NB4 (cell line): Measurements from ENCODE around the gene NR5A1.

Experiments used
- DNase-seq: peaks from one replicate; pipeline ENCODE4 v3.0.0; 2010; ENCODE audit warnings: low read depth
- H3K4me3 ChIP-seq: one replicate; pipeline ENCODE4 v1.5.1; 2011; ENCODE audit warnings: mild to moderate bottlenecking, low read depth, low read length, moderate library complexity
- CTCF ChIP-seq: IDR thresholded peaks from one replicate; pipeline ENCODE4 v1.5.1; 2012; ENCODE audit warnings: low read depth, low read length
- MYC ChIP-seq: IDR thresholded peaks from 2 replicates; pipeline ENCODE4 v1.6.1; 2011; ENCODE audit warnings: low read depth, low read length
- POLR2A ChIP-seq: IDR thresholded peaks from 2 replicates; pipeline ENCODE4 v1.6.1; 2011; ENCODE audit warnings: mild to moderate bottlenecking; ENCODE audit not compliant: insufficient read length; ENCODE audit errors: extremely low read depth
- TF ChIP-seq, protein P1 (sequence below): IDR thresholded peaks from 2 replicates; pipeline ENCODE4 v1.6.1; 2011; ENCODE audit warnings: low read depth, low read length

Gene NR5A1

GRCh38 chr9:124520206-124520596 lies 13.0 kb upstream of the NR5A1 start:
- no peak overlapping the region for H3K4me3 ChIP-seq
- TF ChIP-seq, protein P1, sequence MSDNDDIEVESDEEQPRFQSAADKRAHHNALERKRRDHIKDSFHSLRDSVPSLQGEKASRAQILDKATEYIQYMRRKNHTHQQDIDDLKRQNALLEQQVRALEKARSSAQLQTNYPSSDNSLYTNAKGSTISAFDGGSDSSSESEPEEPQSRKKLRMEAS = no peak
- TF ChIP-seq MYC = no peak
- TF ChIP-seq POLR2A = no peak
- TF ChIP-seq CTCF = no peak
- DNase-seq = no peak

- no peak overlapping the region for H3K4me3 ChIP-seq
- DNase-seq = no peak
- TF ChIP-seq POLR2A (no peak), CTCF (no peak), MYC (no peak)
- TF ChIP-seq, protein P1 = no peak
Observed at GRCh38 chr9:124518116-124518515, 10.9 kb upstream of the NR5A1 start.

- DNase-seq = no peak
- no peak for TF ChIP-seq CTCF
- TF ChIP-seq, protein P1 = no peak
- TF ChIP-seq MYC = no peak
- no peak overlapping the region for H3K4me3 ChIP-seq
Observed at GRCh38 chr9:124517600-124517999, 10.4 kb upstream of the NR5A1 start.

- TF ChIP-seq MYC = no peak
- TF ChIP-seq CTCF = no peak
- no peak for TF ChIP-seq POLR2A
- TF ChIP-seq, protein P1 = no peak
- no peak for DNase-seq
- H3K4me3 ChIP-seq = no peak overlapping the region
Observed at GRCh38 chr9:124514874-124515273, 7.7 kb upstream of the NR5A1 start.

- TF ChIP-seq POLR2A (no peak), MYC (no peak), CTCF (no peak)
- TF ChIP-seq, protein P1 = no peak
Observed at GRCh38 chr9:124514125-124514524, 6.9 kb upstream of the NR5A1 start.

GRCh38 chr9:124513376-124513994 lies 6.3 kb upstream of the NR5A1 start:
- DNase-seq = no peak
- no peak overlapping the region for H3K4me3 ChIP-seq
- TF ChIP-seq POLR2A = no peak
- no peak for TF ChIP-seq MYC

More at GRCh38 chr9:124514125-124514524, 6.9 kb upstream of the NR5A1 start:
- H3K4me3 ChIP-seq = no peak overlapping the region
- no peak for DNase-seq
